ENCODE data around the gene TUBA4A.

Gene TUBA4A

DNA sequence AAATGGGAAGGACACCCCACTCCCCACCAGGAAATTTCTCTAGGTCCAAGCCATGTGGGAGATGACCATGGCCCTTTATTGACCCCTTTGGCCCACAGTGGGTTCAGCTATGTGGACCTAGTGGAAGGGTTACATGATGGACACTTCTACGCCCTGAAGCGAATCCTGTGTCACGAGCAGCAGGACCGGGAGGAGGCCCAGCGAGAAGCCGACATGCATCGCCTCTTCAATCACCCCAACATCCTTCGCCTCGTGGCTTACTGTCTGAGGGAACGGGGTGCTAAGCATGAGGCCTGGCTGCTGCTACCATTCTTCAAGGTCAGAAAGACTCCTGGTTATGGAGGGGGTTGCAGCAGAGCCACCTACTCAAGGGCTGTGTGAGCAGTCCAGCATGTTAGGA lies 7.2 kb downstream of the TUBA4A start:
- DNase-seq (ENCODE audit: low read depth in 1 of 2, low spot score in 1 of 2): no peak
- Histone ChIP-seq H3K27me3 (ENCODE audit: insufficient read depth, poor library complexity, severe bottlenecking) (no peaks in the 10 kb centered on the region), H3K27ac (replicated peaks) (no peak overlapping the region), H3K4me3 (replicated peaks; ENCODE audit: insufficient read depth, low read length) (no peak overlapping the region)
- TF ChIP-seq, protein P1, sequence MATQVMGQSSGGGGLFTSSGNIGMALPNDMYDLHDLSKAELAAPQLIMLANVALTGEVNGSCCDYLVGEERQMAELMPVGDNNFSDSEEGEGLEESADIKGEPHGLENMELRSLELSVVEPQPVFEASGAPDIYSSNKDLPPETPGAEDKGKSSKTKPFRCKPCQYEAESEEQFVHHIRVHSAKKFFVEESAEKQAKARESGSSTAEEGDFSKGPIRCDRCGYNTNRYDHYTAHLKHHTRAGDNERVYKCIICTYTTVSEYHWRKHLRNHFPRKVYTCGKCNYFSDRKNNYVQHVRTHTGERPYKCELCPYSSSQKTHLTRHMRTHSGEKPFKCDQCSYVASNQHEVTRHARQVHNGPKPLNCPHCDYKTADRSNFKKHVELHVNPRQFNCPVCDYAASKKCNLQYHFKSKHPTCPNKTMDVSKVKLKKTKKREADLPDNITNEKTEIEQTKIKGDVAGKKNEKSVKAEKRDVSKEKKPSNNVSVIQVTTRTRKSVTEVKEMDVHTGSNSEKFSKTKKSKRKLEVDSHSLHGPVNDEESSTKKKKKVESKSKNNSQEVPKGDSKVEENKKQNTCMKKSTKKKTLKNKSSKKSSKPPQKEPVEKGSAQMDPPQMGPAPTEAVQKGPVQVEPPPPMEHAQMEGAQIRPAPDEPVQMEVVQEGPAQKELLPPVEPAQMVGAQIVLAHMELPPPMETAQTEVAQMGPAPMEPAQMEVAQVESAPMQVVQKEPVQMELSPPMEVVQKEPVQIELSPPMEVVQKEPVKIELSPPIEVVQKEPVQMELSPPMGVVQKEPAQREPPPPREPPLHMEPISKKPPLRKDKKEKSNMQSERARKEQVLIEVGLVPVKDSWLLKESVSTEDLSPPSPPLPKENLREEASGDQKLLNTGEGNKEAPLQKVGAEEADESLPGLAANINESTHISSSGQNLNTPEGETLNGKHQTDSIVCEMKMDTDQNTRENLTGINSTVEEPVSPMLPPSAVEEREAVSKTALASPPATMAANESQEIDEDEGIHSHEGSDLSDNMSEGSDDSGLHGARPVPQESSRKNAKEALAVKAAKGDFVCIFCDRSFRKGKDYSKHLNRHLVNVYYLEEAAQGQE (IDR thresholded peaks at IDR 0.05; ENCODE audit: insufficient replicate concordance, low read depth): no peak
- TF ChIP-seq, protein P2, sequence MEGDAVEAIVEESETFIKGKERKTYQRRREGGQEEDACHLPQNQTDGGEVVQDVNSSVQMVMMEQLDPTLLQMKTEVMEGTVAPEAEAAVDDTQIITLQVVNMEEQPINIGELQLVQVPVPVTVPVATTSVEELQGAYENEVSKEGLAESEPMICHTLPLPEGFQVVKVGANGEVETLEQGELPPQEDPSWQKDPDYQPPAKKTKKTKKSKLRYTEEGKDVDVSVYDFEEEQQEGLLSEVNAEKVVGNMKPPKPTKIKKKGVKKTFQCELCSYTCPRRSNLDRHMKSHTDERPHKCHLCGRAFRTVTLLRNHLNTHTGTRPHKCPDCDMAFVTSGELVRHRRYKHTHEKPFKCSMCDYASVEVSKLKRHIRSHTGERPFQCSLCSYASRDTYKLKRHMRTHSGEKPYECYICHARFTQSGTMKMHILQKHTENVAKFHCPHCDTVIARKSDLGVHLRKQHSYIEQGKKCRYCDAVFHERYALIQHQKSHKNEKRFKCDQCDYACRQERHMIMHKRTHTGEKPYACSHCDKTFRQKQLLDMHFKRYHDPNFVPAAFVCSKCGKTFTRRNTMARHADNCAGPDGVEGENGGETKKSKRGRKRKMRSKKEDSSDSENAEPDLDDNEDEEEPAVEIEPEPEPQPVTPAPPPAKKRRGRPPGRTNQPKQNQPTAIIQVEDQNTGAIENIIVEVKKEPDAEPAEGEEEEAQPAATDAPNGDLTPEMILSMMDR (IDR thresholded peaks at IDR 0.05; ENCODE audit: insufficient read depth, low read length): no peak
- no peak for TF ChIP-seq SPI1 (IDR thresholded peaks at IDR 0.05; ENCODE audit: borderline replicate concordance, low read depth)
- no peak for TF ChIP-seq GABPA (IDR thresholded peaks at IDR 0.05; ENCODE audit: low read depth)
- no peak for TF ChIP-seq POLR2AphosphoS5 (IDR thresholded peaks at IDR 0.05; ENCODE audit: low read depth)

DNA sequence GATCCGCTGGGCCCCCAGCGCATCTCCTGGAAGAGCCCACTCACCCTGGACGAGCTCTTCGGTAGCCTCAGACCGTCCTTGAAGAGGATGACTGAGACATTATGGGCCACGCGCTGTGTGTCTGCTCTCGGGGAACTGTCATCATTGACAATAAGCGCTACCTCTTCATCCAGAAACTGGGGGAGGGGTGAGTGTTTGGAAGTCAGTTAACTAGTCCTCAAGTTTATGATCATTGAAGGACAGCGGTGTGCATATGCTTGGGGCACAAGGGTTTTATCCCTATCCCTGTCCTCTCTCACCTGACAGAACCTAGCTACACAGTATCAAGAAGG lies 7.9 kb downstream of the TUBA4A start:
- peak overlapping the region; percentile 87 for H3K4me3 ChIP-seq (replicated peaks; ENCODE audit: insufficient read depth, low read length)
- peak overlapping the region; percentile 85 for H3K27ac ChIP-seq (replicated peaks)
- no peaks in the 10 kb centered on the region for H3K27me3 ChIP-seq (ENCODE audit: insufficient read depth, poor library complexity, severe bottlenecking)
- no peak for DNase-seq (ENCODE audit: low read depth in 1 of 2, low spot score in 1 of 2)
- no peak for TF ChIP-seq GABPA (IDR thresholded peaks at IDR 0.05; ENCODE audit: low read depth)
- TF ChIP-seq, protein P2 (IDR thresholded peaks at IDR 0.05; ENCODE audit: insufficient read depth, low read length): no peak
- TF ChIP-seq POLR2AphosphoS5 (IDR thresholded peaks at IDR 0.05; ENCODE audit: low read depth): no peak
- TF ChIP-seq SPI1 (IDR thresholded peaks at IDR 0.05; ENCODE audit: borderline replicate concordance, low read depth): no peak

DNA sequence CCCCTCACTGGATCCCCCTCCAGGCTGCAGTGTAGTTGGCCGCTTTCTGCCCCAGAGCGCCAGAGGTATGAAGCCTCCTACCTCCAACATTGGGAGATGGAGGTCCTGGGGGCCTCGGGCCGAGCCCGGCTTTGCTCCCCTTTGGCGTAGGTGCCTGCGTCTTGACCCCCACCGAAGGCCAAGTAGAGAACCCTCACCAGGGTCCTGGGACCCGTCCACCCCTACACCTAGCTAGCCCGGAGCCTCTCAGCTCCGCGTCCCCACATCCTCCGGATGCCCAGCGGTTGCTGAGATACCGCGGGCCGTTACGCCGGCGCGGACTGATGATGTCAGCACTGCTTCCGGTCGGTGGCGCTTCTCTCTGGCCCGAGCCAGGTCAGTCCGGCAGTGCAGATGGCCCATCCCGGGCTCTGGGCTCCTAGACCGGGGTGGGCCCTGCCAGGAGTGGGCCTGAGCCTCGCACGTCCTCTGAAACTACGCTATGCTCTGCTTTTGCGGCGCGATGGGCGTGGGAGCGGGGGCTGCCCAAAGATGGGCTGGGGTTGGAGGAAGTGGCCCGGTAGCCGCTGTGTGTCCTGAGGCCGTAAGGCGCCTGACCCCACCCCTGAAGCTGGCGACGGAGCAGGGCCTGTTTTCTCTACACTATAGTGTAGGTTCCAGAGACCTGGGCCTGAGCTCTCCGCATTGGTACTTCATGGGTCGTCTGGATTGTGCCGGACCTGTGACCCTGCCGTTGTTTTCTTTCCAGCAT lies 8.4 kb downstream of the TUBA4A start, which contains the start of the genes GLB1L and STK16:
GLB1L (minus strand) TSS at position 297 of the 751 bp plus-strand sequence. CDS start 1,871 bp downstream, outside the sequence.
STK16 (plus strand) TSS at position 332 of the 751 bp plus-strand sequence. CDS start 521 bp downstream, outside the sequence.
- Histone ChIP-seq H3K27me3 (ENCODE audit: insufficient read depth, poor library complexity, severe bottlenecking) (no peaks in the 10 kb centered on the region), H3K27ac (replicated peaks) (peak within 1 kb of the TSS; percentile 85), H3K4me3 (replicated peaks; ENCODE audit: insufficient read depth, low read length) (peak within 1 kb of the TSS; percentile 87)
- TF ChIP-seq, protein P1 (IDR thresholded peaks at IDR 0.05; ENCODE audit: insufficient replicate concordance, low read depth): no peak
- TF ChIP-seq GABPA (IDR thresholded peaks at IDR 0.05; ENCODE audit: low read depth) (peak; percentile 78), POLR2AphosphoS5 (IDR thresholded peaks at IDR 0.05; ENCODE audit: low read depth) (peak; percentile 54), SPI1 (IDR thresholded peaks at IDR 0.05; ENCODE audit: borderline replicate concordance, low read depth) (peak; percentile 52; the same call in 1 of the 2 replicates)
- DNase-seq (ENCODE audit: low read depth in 1 of 2, low spot score in 1 of 2): peak; percentile 90 to 93

DNA sequence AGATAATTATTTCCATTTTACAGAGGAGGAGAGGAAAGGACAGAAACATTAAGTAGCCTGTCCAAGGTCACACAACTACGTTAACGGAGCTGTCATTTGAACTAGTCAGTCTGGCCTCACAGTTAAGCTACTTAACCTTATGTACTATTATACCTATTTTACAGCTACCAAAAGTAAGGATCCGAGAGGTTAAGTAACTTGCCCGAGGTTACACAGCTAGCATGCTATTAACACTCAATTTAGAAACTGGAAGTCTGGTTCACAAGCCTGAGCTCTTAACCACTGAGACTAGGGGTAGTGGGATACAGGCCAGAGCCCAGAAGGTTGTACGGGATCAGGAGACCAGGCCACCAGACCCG lies 8.9 kb downstream of the TUBA4A start:
- Histone ChIP-seq H3K27ac (replicated peaks) (peak overlapping the region; percentile 85), H3K27me3 (ENCODE audit: insufficient read depth, poor library complexity, severe bottlenecking) (no peaks in the 10 kb centered on the region), H3K4me3 (replicated peaks; ENCODE audit: insufficient read depth, low read length) (peak overlapping the region; percentile 87)
- DNase-seq (ENCODE audit: low read depth in 1 of 2, low spot score in 1 of 2): no peak
- TF ChIP-seq, protein P2 (IDR thresholded peaks at IDR 0.05; ENCODE audit: insufficient read depth, low read length): no peak
- TF ChIP-seq POLR2AphosphoS5 (IDR thresholded peaks at IDR 0.05; ENCODE audit: low read depth) (no peak), GABPA (IDR thresholded peaks at IDR 0.05; ENCODE audit: low read depth) (no peak), SPI1 (IDR thresholded peaks at IDR 0.05; ENCODE audit: borderline replicate concordance, low read depth) (no peak)
- TF ChIP-seq, protein P1 (IDR thresholded peaks at IDR 0.05; ENCODE audit: insufficient replicate concordance, low read depth): no peak
